ENCODE results near the gene ANKS1A. TPM values are rescaled to one million over a fixed set of nuclear protein-coding genes. Genes with fewer than 3 reads are reported as not detected.

ANKS1A gene
- total and polyA plus RNA-seq, 2 experiments from 2014 or later = 12.1 to 31.9 TPM

DNA sequence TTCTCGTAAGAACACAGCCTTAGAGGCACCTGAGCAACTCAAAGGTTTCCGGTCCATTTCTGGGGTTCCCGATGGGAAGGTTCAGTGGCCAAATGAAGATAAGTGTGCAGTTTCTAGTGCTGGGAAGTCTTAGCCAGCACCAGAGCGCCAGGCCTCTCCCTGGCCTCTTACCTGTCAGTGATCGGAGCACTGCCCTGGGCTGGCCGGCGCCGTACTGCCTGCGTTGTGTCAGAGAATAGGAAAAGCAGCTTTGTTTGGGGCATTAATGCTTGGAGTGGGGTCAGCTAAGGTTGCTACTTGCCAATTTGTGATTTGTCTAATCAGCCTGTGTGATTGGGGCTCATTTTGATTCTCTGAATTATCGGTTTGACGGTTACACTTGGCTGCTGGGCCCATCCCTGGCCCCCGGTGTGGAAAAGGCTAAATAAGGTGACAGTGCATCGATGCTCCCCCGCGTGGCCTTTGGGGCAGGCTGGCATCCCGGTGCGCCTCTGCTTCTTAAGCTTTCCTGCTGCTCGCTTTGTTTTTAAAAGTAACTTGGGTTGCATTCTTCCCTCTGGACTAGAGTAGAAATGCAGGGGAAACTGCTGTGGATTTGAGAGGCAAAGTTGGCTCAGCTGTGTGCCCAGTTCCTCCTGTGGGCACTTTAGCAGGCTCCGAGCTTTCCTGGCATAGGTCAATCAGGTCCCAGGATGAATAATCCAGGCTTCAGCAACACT is 200.3 kb downstream of the ANKS1A start:
- H3K36me3 Mint-ChIP-seq (ENCODE audit: low read depth) = peaks cover 22% of the 10 kb centered on the region
- no peak overlapping the region for H3K27ac Mint-ChIP-seq
- Histone ChIP-seq H3K9me2 (ENCODE audit: insufficient read depth) (no peaks in the 10 kb centered on the region; the same call in 1 of the 2 replicates), H3K79me2 (replicated peaks; ENCODE audit: insufficient read depth) (no peaks in the 10 kb centered on the region), H2AFZ (no peak overlapping the region), H3K27ac (ENCODE audit: low read depth) (peak overlapping the region; percentile 66; the same call in 1 of the 2 replicates), H3F3A (replicated peaks; ENCODE audit: low read depth) (no peaks in the 10 kb centered on the region; the same call in 1 of the 2 replicates), H4K20me1 (replicated peaks; ENCODE audit: insufficient read depth) (no peaks in the 10 kb centered on the region), H3K4me1 (ENCODE audit: insufficient read depth) (no peaks in the 10 kb centered on the region; the same call in 1 of the 2 replicates), H3K36me3 (ENCODE audit: insufficient read depth) (peaks cover 3% of the 10 kb centered on the region; the same call in 1 of the 2 replicates), H3K27me3 (ENCODE audit: insufficient read depth) (no peaks in the 10 kb centered on the region), H3K4me2 (no peak overlapping the region), H3K4me3 (no peak overlapping the region)
- DNase-seq (ENCODE audit: low spot score) (no peak), ATAC-seq (no peak)
- no peak overlapping the region for H3K4me3 Mint-ChIP-seq
- H3K4me1 Mint-ChIP-seq = peaks cover 28% of the 10 kb centered on the region
- TF ChIP-seq, protein P1, sequence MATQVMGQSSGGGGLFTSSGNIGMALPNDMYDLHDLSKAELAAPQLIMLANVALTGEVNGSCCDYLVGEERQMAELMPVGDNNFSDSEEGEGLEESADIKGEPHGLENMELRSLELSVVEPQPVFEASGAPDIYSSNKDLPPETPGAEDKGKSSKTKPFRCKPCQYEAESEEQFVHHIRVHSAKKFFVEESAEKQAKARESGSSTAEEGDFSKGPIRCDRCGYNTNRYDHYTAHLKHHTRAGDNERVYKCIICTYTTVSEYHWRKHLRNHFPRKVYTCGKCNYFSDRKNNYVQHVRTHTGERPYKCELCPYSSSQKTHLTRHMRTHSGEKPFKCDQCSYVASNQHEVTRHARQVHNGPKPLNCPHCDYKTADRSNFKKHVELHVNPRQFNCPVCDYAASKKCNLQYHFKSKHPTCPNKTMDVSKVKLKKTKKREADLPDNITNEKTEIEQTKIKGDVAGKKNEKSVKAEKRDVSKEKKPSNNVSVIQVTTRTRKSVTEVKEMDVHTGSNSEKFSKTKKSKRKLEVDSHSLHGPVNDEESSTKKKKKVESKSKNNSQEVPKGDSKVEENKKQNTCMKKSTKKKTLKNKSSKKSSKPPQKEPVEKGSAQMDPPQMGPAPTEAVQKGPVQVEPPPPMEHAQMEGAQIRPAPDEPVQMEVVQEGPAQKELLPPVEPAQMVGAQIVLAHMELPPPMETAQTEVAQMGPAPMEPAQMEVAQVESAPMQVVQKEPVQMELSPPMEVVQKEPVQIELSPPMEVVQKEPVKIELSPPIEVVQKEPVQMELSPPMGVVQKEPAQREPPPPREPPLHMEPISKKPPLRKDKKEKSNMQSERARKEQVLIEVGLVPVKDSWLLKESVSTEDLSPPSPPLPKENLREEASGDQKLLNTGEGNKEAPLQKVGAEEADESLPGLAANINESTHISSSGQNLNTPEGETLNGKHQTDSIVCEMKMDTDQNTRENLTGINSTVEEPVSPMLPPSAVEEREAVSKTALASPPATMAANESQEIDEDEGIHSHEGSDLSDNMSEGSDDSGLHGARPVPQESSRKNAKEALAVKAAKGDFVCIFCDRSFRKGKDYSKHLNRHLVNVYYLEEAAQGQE (IDR thresholded peaks at IDR 0.05; ENCODE audit: unreplicated experiment) = no peak
- TF ChIP-seq STAT1 (IDR thresholded peaks at IDR 0.05; ENCODE audit: unreplicated experiment) = no peak
- TF ChIP-seq ZNF114 (CRISPR knock-in tag; IDR thresholded peaks at IDR 0.05) = no peak
- TF ChIP-seq, protein P2, sequence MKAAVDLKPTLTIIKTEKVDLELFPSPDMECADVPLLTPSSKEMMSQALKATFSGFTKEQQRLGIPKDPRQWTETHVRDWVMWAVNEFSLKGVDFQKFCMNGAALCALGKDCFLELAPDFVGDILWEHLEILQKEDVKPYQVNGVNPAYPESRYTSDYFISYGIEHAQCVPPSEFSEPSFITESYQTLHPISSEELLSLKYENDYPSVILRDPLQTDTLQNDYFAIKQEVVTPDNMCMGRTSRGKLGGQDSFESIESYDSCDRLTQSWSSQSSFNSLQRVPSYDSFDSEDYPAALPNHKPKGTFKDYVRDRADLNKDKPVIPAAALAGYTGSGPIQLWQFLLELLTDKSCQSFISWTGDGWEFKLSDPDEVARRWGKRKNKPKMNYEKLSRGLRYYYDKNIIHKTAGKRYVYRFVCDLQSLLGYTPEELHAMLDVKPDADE (IDR thresholded peaks at IDR 0.05) = no peak
- no peak for TF ChIP-seq POLR2AphosphoS5 (IDR thresholded peaks at IDR 0.05; ENCODE audit: low read depth)
- H3K9me3 Mint-ChIP-seq = no peaks in the 10 kb centered on the region
- H3K27me3 Mint-ChIP-seq (ENCODE audit: insufficient read depth, low read depth, poor library complexity) = peaks cover 6% of the 10 kb centered on the region

DNA sequence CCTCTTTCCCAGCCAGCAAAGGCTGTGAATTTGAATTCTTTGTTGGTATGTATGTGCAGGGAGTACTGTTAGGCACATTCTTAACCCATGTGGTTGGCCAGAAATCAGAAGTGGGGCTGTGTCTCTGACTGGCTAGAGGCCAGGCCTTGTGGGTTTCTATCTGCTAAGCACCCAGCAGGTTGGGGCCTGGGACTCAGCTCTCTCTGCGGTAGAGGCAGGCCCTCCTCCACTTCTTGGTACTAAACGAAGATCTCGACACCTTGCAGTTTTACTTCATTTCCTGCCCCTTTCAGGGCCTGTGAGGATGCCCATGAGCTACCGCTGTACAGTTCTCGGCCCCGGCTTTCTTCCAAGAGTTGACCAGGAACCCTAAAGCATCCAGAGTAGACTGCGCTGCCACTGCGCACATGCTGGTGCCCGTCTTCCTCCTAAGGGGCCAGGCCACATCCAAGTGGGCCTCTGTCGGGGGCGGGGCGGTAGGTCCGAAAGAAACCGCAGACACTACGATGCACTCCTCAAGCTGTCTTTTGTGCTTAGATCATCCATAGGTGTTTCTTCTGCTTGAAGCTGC is 201.0 kb downstream of the ANKS1A start:
- no peak overlapping the region for H3K4me2 ChIP-seq
- no peak for DNase-seq (ENCODE audit: low spot score)

More for the DNA sequence above, 201.0 kb downstream of the ANKS1A start:
- Mint-ChIP-seq H3K36me3 (ENCODE audit: low read depth) (peaks cover 21% of the 10 kb centered on the region), H3K27me3 (ENCODE audit: insufficient read depth, low read depth, poor library complexity) (peaks cover under 1% of the 10 kb centered on the region), H3K9me3 (no peaks in the 10 kb centered on the region), H3K4me3 (no peak overlapping the region), H3K27ac (no peak overlapping the region), H3K4me1 (peaks cover 32% of the 10 kb centered on the region)
- TF ChIP-seq, protein P1 (IDR thresholded peaks at IDR 0.05; ENCODE audit: unreplicated experiment) = no peak
- TF ChIP-seq NANOG (IDR thresholded peaks at IDR 0.05; ENCODE audit: borderline replicate concordance) (no peak), JUNB (IDR thresholded peaks at IDR 0.05; ENCODE audit: unreplicated experiment) (no peak), ZNF331 (CRISPR knock-in tag; IDR thresholded peaks at IDR 0.05; ENCODE audit: low read depth) (no peak), CREB1 (CRISPR knock-in tag; IDR thresholded peaks at IDR 0.05; ENCODE audit: low read depth) (no peak), POLR2AphosphoS5 (IDR thresholded peaks at IDR 0.05; ENCODE audit: low read depth) (no peak), ZNF114 (CRISPR knock-in tag; IDR thresholded peaks at IDR 0.05) (no peak), EZH2phosphoT487 (IDR thresholded peaks at IDR 0.05; ENCODE audit: unreplicated experiment) (no peak)
- TF ChIP-seq, protein P2 (IDR thresholded peaks at IDR 0.05) = no peak
- TF ChIP-seq, protein P3, sequence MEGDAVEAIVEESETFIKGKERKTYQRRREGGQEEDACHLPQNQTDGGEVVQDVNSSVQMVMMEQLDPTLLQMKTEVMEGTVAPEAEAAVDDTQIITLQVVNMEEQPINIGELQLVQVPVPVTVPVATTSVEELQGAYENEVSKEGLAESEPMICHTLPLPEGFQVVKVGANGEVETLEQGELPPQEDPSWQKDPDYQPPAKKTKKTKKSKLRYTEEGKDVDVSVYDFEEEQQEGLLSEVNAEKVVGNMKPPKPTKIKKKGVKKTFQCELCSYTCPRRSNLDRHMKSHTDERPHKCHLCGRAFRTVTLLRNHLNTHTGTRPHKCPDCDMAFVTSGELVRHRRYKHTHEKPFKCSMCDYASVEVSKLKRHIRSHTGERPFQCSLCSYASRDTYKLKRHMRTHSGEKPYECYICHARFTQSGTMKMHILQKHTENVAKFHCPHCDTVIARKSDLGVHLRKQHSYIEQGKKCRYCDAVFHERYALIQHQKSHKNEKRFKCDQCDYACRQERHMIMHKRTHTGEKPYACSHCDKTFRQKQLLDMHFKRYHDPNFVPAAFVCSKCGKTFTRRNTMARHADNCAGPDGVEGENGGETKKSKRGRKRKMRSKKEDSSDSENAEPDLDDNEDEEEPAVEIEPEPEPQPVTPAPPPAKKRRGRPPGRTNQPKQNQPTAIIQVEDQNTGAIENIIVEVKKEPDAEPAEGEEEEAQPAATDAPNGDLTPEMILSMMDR (conservative IDR thresholded peaks at IDR 0.05; ENCODE audit: low read depth in 2 of 2) = no peak
- H3F3A ChIP-seq (replicated peaks; ENCODE audit: low read depth) = no peaks in the 10 kb centered on the region; the same call in 1 of the 2 replicates
- H2AFZ ChIP-seq = no peak overlapping the region
- H3K27me3 ChIP-seq (ENCODE audit: insufficient read depth) = no peaks in the 10 kb centered on the region
- no peaks in the 10 kb centered on the region; the same call in 1 of the 2 replicates for H3K4me1 ChIP-seq (ENCODE audit: insufficient read depth)
- peak overlapping the region; percentile 66; the same call in 1 of the 2 replicates for H3K27ac ChIP-seq (ENCODE audit: low read depth)
- no peak overlapping the region for H3K4me3 ChIP-seq
- ATAC-seq = no peak
- no peaks in the 10 kb centered on the region; the same call in 1 of the 2 replicates for H3K9me2 ChIP-seq (ENCODE audit: insufficient read depth)
- H3K79me2 ChIP-seq (replicated peaks; ENCODE audit: insufficient read depth) = no peaks in the 10 kb centered on the region
- H4K20me1 ChIP-seq (replicated peaks; ENCODE audit: insufficient read depth) = no peaks in the 10 kb centered on the region
- peaks cover 3% of the 10 kb centered on the region; the same call in 1 of the 2 replicates for H3K36me3 ChIP-seq (ENCODE audit: insufficient read depth)

Measured in GM23338 (cell line).